Parathyroid adenoma (tissue), 2 donors: Measurements from ENCODE around the gene FLRT1.

ENCODE experiments used
- H2AFZ ChIP-seq: fragments of 300-600 bp; sonication (generic); one replicate; pipeline ENCODE4 v1.7.0; 2017; ENCODE audit warnings: antibody characterized with exemption, mild to moderate bottlenecking
- H3K27ac ChIP-seq: fragments of 300-600 bp; sonication (generic); one replicate; pipeline ENCODE4 v1.7.0; 2017
- H3K27me3 ChIP-seq: fragments of 300-600 bp; sonication (generic); one replicate; pipeline ENCODE4 v1.7.0; 2017; ENCODE audit warnings: low read length; ENCODE audit not compliant: control insufficient read depth, insufficient read depth
- H3K36me3 ChIP-seq: fragments of 300-600 bp; sonication (generic); one replicate; pipeline ENCODE4 v1.7.0; 2017; ENCODE audit warnings: low read length; ENCODE audit not compliant: control insufficient read depth, insufficient read depth
- H3K4me1 ChIP-seq: fragments of 300-600 bp; sonication (generic); one replicate; pipeline ENCODE4 v1.7.0; 2017; ENCODE audit warnings: control low read depth
- H3K4me2 ChIP-seq: fragments of 300-600 bp; sonication (generic); one replicate; pipeline ENCODE4 v1.7.0; 2017; ENCODE audit warnings: low read length
- H3K4me3 ChIP-seq: fragments of 300-600 bp; sonication (generic); one replicate; pipeline ENCODE4 v1.7.0; 2017; ENCODE audit warnings: low read depth, low read length
- H3K79me2 ChIP-seq: fragments of 300-600 bp; sonication (generic); one replicate; pipeline ENCODE4 v1.7.0; 2017; ENCODE audit warnings: control low read depth
- H3K9ac ChIP-seq: fragments of 300-600 bp; sonication (generic); one replicate; pipeline ENCODE4 v1.7.0; 2017; ENCODE audit warnings: mild to moderate bottlenecking
- H3K9me3 ChIP-seq: fragments of 300-600 bp; sonication (generic); one replicate; pipeline ENCODE4 v1.7.0; 2017; ENCODE audit warnings: low read length; ENCODE audit not compliant: control insufficient read depth
- CTCF ChIP-seq: fragments of 300-600 bp; sonication (generic); IDR thresholded peaks from one replicate; pipeline ENCODE4 v1.7.0; 2017; ENCODE audit warnings: antibody characterized with exemption, mild to moderate bottlenecking
- donor health status: primary hyperparathyroidism.

Gene FLRT1

GRCh38 chr11:63998558-63999348 lies 37.0 kb upstream of the FLRT1 start:
- Histone ChIP-seq H3K4me1 (no peaks in the 10 kb centered on the region), H3K79me2 (no peaks in the 10 kb centered on the region), H3K4me2 (no peak overlapping the region), H3K4me3 (no peak overlapping the region), H3K9ac (no peak overlapping the region), H2AFZ (no peak overlapping the region), H3K36me3 (no peaks in the 10 kb centered on the region), H3K27ac (no peak overlapping the region), H3K9me3 (no peaks in the 10 kb centered on the region), H3K27me3 (no peaks in the 10 kb centered on the region)
- TF ChIP-seq CTCF = no peak

GRCh38 chr11:63999349-64000025 lies 36.2 kb upstream of the FLRT1 start:
- no peaks in the 10 kb centered on the region for H3K79me2 ChIP-seq
- no peak overlapping the region for H3K27ac ChIP-seq

GRCh38 chr11:64000026-64000739 lies 35.5 kb upstream of the FLRT1 start:
- Histone ChIP-seq H3K4me2 (no peak overlapping the region), H3K9ac (no peak overlapping the region), H2AFZ (no peak overlapping the region), H3K4me3 (no peak overlapping the region), H3K4me1 (no peaks in the 10 kb centered on the region), H3K27me3 (no peaks in the 10 kb centered on the region), H3K36me3 (no peaks in the 10 kb centered on the region), H3K9me3 (no peaks in the 10 kb centered on the region), H3K79me2 (no peaks in the 10 kb centered on the region), H3K27ac (no peak overlapping the region)
- peak; percentile 54 for TF ChIP-seq CTCF

More at GRCh38 chr11:63999349-64000025, 36.2 kb upstream of the FLRT1 start:
- no peak overlapping the region for H2AFZ ChIP-seq
- no peaks in the 10 kb centered on the region for H3K9me3 ChIP-seq
- H3K9ac ChIP-seq = no peak overlapping the region
- no peak overlapping the region for H3K4me3 ChIP-seq
- H3K27me3 ChIP-seq = no peaks in the 10 kb centered on the region
- no peak overlapping the region for H3K4me2 ChIP-seq
- H3K4me1 ChIP-seq = no peaks in the 10 kb centered on the region
- H3K36me3 ChIP-seq = no peaks in the 10 kb centered on the region
- TF ChIP-seq CTCF = no peak

GRCh38 chr11:64000740-64001483 lies 34.8 kb upstream of the FLRT1 start:
- Histone ChIP-seq H3K9me3 (no peaks in the 10 kb centered on the region), H3K4me1 (no peaks in the 10 kb centered on the region), H3K79me2 (no peaks in the 10 kb centered on the region), H3K27ac (no peak overlapping the region), H3K36me3 (no peaks in the 10 kb centered on the region), H3K4me2 (no peak overlapping the region), H3K9ac (no peak overlapping the region), H3K4me3 (no peak overlapping the region), H2AFZ (no peak overlapping the region), H3K27me3 (no peaks in the 10 kb centered on the region)
- TF ChIP-seq CTCF = no peak
